GM12801 (cell line): Measurements from ENCODE around the gene CDC45.

Experiments used
- CTCF ChIP-seq: IDR thresholded peaks from one replicate; pipeline ENCODE4 v1.5.1; 2011; ENCODE audit warnings: control low read depth; ENCODE audit not compliant: insufficient read length; ENCODE audit errors: extremely low read depth

Gene CDC45

GRCh38 chr22:19559324-19559811 lies 79.6 kb downstream of the CDC45 start:
- TF ChIP-seq CTCF, result no peak

DNA sequence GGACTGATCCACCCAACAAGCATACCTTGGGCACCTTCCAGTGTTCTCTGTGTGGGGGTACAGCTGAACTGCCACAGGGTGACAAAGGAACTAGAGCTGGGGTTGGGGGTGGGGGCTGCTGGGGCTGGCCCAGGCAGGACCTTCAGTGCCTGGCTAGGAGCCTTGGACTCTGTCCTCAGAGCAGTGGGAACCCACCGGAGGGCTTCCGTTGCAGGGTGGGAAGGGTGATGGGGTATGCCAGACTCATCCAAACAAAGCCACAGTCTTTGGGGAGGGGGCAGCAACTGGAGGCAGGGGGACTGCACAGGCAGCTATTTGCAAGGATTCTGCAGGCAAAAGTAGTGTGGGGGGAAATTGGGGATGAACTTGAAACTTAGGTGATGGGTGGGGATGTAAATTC lies 80.2 kb downstream of the CDC45 start:
- TF ChIP-seq CTCF, result no peak

DNA sequence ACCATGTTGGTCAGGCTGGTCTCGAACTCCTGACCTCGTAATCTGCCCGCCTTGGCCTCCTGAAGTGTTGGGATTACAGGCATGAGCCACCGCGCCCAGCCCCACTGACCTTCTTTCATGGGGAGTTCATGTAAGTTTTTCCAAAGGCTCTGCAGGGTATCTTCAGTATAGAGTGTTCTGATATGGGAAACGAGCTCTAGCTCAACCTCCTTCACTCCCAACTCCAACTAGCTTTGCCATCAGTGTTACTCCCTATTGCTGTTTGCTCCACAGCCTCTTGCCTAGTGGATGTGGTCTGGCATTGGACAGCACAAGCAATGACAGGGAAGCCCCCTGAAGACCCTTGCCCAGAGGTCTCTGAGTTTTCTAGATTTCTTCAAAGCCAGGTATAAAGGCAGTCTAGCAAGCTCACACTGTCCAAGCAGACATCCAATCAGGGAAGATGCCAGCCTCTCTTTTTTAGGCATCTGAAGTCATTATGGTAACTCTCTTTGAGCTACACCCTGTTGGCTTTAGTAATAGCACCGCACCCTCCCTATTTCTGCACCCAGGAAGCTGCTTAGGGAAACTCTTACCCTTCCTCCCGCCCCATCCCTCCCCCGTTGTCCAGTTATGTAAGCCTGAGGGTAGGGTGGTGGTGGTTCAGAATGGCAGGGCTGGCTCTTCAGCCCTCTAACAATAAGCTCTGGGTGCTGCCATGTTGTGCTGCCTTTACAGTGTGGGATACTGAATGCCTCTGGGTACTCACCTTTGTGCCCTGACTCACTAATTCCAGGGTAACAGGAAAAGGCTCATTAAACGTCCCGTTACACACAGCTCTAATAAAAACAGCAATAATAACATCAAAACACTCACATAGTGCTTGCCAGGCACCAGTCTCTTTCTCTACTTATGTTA lies 85.9 kb downstream of the CDC45 start:
- TF ChIP-seq CTCF, result no peak

DNA sequence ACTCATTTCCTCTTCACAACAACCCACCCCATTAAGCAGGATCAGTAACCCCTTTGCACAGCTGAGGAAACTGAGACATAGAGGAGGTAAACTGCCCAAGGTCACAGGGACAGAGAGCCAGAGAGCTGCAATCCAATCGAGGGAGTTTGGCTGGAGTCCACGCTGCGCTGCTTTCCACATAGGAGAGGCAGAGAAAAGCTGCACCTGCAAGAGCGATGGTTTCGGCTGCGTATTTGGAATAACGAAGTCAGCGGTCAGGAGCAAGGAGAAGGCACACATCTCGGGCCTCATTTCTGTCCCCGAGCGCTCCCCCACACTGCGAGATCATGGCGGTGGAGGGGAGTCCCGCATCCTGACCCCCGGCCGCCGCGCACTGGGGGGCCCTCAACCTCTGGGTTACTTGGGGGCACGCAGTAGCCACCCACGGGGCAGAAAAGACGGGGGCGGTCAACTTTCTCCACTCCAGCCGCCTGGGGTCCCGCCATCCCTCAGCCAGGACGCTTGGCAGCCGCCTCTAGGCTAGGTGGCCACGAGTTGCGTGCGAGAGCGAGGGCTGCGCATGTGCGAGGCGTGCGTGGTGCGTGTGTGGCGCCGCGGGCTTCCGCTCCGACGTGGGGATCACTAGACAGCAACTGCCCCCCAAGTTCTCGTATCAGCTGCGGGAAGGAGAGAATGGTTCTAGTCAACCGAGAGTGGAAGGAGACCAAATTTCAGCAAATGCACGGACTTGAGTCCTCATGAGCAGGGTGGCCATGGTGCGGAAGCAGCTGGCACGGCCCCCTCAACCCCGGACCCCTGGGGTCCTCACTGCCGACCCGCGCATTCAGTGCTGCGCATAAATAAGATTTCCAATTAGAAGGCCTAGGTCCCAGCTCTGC lies 86.8 kb downstream of the CDC45 start:
- no peak for TF ChIP-seq CTCF

- no peak for TF ChIP-seq CTCF
Observed at GRCh38 chr22:19567157-19568009, 87.7 kb downstream of the CDC45 start.

GRCh38 chr22:19568337-19569275 lies 88.9 kb downstream of the CDC45 start:
- no peak for TF ChIP-seq CTCF
